H9 (cell line): ENCODE data around the gene ISG20L2. TPM values are rescaled to one million over a fixed set of nuclear protein-coding genes. Genes with fewer than 3 reads are reported as not detected.

Experiments
- DNase-seq: peaks from one replicate; pipeline ENCODE4 v3.0.0-alpha.2; 2017
- H2AFZ ChIP-seq: one replicate; pipeline ENCODE4 v1.6.1; 2013; ENCODE audit warnings: mild to moderate bottlenecking, low read length, control low read depth, moderate library complexity
- H2AK5ac ChIP-seq: 2 replicates; pipeline ENCODE4 v1.6.1; 2013; ENCODE audit warnings: low read length, control low read depth, mixed read lengths; ENCODE audit not compliant: insufficient read length
- H2BK120ac ChIP-seq: one replicate; pipeline ENCODE4 v1.6.1; 2013; ENCODE audit warnings: low read depth, mild to moderate bottlenecking, low read length, control low read depth, inconsistent platforms; ENCODE audit not compliant: poor library complexity, severe bottlenecking
- H2BK12ac ChIP-seq: 2 replicates; pipeline ENCODE4 v1.6.1; 2013; ENCODE audit warnings: low read length, control low read depth, mixed read lengths, low read depth; ENCODE audit not compliant: insufficient read length
- H2BK15ac ChIP-seq: 2 replicates; pipeline ENCODE4 v1.6.1; 2013; ENCODE audit warnings: low read depth, low read length, control low read depth
- H2BK20ac ChIP-seq: one replicate; pipeline ENCODE4 v1.6.1; 2013; ENCODE audit warnings: low read depth, mild to moderate bottlenecking, low read length, control low read depth, inconsistent platforms; ENCODE audit not compliant: poor library complexity, severe bottlenecking
- H2BK5ac ChIP-seq: 2 replicates; pipeline ENCODE4 v1.6.1; 2013; ENCODE audit warnings: low read length, control low read depth, mixed read lengths; ENCODE audit not compliant: insufficient read length
- H3K14ac ChIP-seq: 2 replicates; pipeline ENCODE4 v1.6.1; 2013; ENCODE audit warnings: low read length, control low read depth; ENCODE audit not compliant: insufficient read depth
- H3K18ac ChIP-seq: 2 replicates; pipeline ENCODE4 v1.6.1; 2013; ENCODE audit warnings: low read depth, mild to moderate bottlenecking, mixed read lengths, low read length, control low read depth; ENCODE audit not compliant: insufficient read length
- H3K23ac ChIP-seq: 2 replicates; pipeline ENCODE4 v1.6.1; 2013; ENCODE audit warnings: low read length, control low read depth, mixed read lengths, low read depth; ENCODE audit not compliant: insufficient read length
- H3K23me2 ChIP-seq: 2 replicates; pipeline ENCODE4 v1.6.1; 2013; ENCODE audit warnings: low read depth, mild to moderate bottlenecking, mixed read lengths, low read length, control low read depth; ENCODE audit not compliant: insufficient read length, poor library complexity, severe bottlenecking
- H3K27ac ChIP-seq: 2 replicates; pipeline ENCODE4 v1.5.1; 2013; ENCODE audit warnings: low read length, control low read depth, mixed read lengths, low read depth; ENCODE audit not compliant: insufficient read length
- H3K27me3 ChIP-seq: 2 replicates; pipeline ENCODE4 v1.6.1; 2013; ENCODE audit warnings: low read length, control low read depth, inconsistent platforms; ENCODE audit not compliant: insufficient read depth
- H3K4ac ChIP-seq: 2 replicates; pipeline ENCODE4 v1.6.1; 2013; ENCODE audit warnings: low read depth, mild to moderate bottlenecking, control low read depth, inconsistent platforms, low read length, moderate library complexity
- H3K4me1 ChIP-seq: 2 replicates; pipeline ENCODE4 v1.6.1; 2013; ENCODE audit warnings: low read length, control low read depth, inconsistent platforms; ENCODE audit not compliant: insufficient read depth
- H3K4me2 ChIP-seq: 2 replicates; pipeline ENCODE4 v1.6.1; 2013; ENCODE audit warnings: low read length, control low read depth, mixed read lengths; ENCODE audit not compliant: insufficient read length, insufficient read depth
- H3K56ac ChIP-seq: 2 replicates; pipeline ENCODE4 v1.6.1; 2013; ENCODE audit warnings: low read depth, mild to moderate bottlenecking, mixed read lengths, low read length, control low read depth; ENCODE audit not compliant: insufficient read length
- H3K79me1 ChIP-seq: 2 replicates; pipeline ENCODE4 v1.6.1; 2013; ENCODE audit warnings: low read depth, mild to moderate bottlenecking, moderate library complexity, low read length, control low read depth, inconsistent platforms; ENCODE audit not compliant: insufficient read depth, poor library complexity, severe bottlenecking
- H3K79me2 ChIP-seq: 2 replicates; pipeline ENCODE4 v1.6.1; 2013; ENCODE audit warnings: low read length, control low read depth, inconsistent platforms; ENCODE audit not compliant: insufficient read depth
- H3K9ac ChIP-seq: 2 replicates; pipeline ENCODE4 v1.6.1; 2013; ENCODE audit warnings: low read length, control low read depth, mixed read lengths; ENCODE audit not compliant: insufficient read length; ENCODE audit errors: extremely low read depth
- H3K9me3 ChIP-seq: one replicate; pipeline ENCODE4 v1.6.1; 2013; ENCODE audit warnings: low read depth, low read length, inconsistent platforms; ENCODE audit not compliant: control insufficient read depth
- H3T11ph ChIP-seq: one replicate; pipeline ENCODE4 v1.6.1; 2013; ENCODE audit warnings: mild to moderate bottlenecking, low read length, control low read depth, inconsistent platforms
- H4K20me1 ChIP-seq: one replicate; pipeline ENCODE4 v1.6.1; 2013; ENCODE audit not compliant: control insufficient read depth, insufficient read length, insufficient read depth
- H4K5ac ChIP-seq: 2 replicates; pipeline ENCODE4 v1.6.1; 2013; ENCODE audit warnings: low read depth, mild to moderate bottlenecking, mixed read lengths, low read length, control low read depth; ENCODE audit not compliant: insufficient read length
- H4K8ac ChIP-seq: replicated peaks from 2 replicates; pipeline ENCODE4 v1.6.1; 2013; ENCODE audit warnings: low read length, control low read depth, mixed read lengths, low read depth; ENCODE audit not compliant: insufficient read length
- H4K91ac ChIP-seq: 2 replicates; pipeline ENCODE4 v1.6.1; 2013; ENCODE audit warnings: low read depth, mild to moderate bottlenecking, moderate library complexity, mixed read lengths, low read length, control low read depth; ENCODE audit not compliant: insufficient read length
- H3K27ac Mint-ChIP-seq, 3 experiments: 2 replicates in 2 of 3; 3 replicates in 1 of 3; pipeline ENCODE4 v1.8.0; 2020 to 2021; ENCODE audit warnings: mixed read lengths in 3 of 3, mild to moderate bottlenecking in 1 of 3, moderate library complexity in 1 of 3
- H3K27me3 Mint-ChIP-seq: 2 replicates; pipeline ENCODE4 v1.8.0; 2021; ENCODE audit warnings: low read depth, mild to moderate bottlenecking, moderate library complexity, mixed read lengths
- H3K36me3 Mint-ChIP-seq, 3 experiments: 2 replicates in 2 of 3; 3 replicates in 1 of 3; pipeline ENCODE4 v1.8.0; 2020 to 2021; ENCODE audit warnings: low read depth in 3 of 3, mixed read lengths in 3 of 3; ENCODE audit not compliant: insufficient read depth in 1 of 3
- H3K4me1 Mint-ChIP-seq, 2 experiments: 2 replicates each; pipeline ENCODE4 v1.8.0; 2020; ENCODE audit warnings: mixed read lengths in 2 of 2
- H3K4me3 Mint-ChIP-seq, 2 experiments: 2 replicates in 1 of 2; 3 replicates in 1 of 2; pipeline ENCODE4 v1.8.0; 2020 to 2021; ENCODE audit warnings: mild to moderate bottlenecking in 2 of 2, mixed read lengths in 2 of 2, moderate library complexity in 1 of 2
- H3K9me3 Mint-ChIP-seq, 2 experiments: 2 replicates in 1 of 2; 3 replicates in 1 of 2; pipeline ENCODE4 v1.8.0; 2020; ENCODE audit warnings: mild to moderate bottlenecking in 2 of 2, mixed read lengths in 2 of 2, moderate library complexity in 1 of 2
- whole genome bisulfite sequencing: extraction: QIAGEN DNeasy Blood & Tissue Kit; methylation state at CpG from one replicate; pipeline ENCODE4 v1.1.7; 2013; ENCODE audit warnings: missing lambda C conversion rate, low lambda C conversion rate, mixed read lengths; ENCODE audit not compliant: insufficient read length; ENCODE audit errors: extremely low coverage; 5-methylcytosine and 5-hydroxymethylcytosine counted together
- total RNA-seq: library from RNA; stranded (reverse); gene quantifications from 2 replicates; pipeline ENCODE4 v1.2.1, GENCODE V29; 2021
- TF ChIP-seq, protein P1 (sequence below): fragments of 200-600 bp; sonication (generic); conservative IDR thresholded peaks from 3 replicates; pipeline ENCODE4 v1.8.0; 2021; ENCODE audit warnings: antibody characterized with exemption, mild to moderate bottlenecking

The ISG20L2 gene
- total RNA-seq, 1 experiment from 2014 or later, result 57.6 TPM

DNA sequence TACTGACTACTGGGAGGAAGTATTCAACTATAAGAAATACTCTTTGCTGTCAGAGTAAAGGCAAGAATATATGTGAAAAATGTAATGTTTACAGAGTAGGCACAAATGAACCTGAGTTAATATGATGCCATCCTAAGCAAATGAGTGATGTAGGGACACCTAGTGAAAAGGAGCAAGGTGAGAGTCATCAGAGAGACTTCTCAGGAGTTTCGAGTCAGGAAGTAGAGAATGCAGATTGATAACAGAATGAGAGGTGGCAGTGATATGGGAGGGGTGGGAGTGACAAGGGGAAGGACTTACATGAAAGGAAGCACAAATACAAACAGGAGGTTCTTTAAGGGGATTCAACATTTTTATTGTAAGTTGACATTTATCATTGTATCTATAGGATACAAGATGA, 49.0 kb upstream of the ISG20L2 start:
- Mint-ChIP-seq H3K4me3 (no peak overlapping the region), H3K36me3 (peaks cover 8 to 28% (median 21%) of the 10 kb centered on the region in 3 experiments; a peak in 6 of 7 replicates), H3K27me3 (no peaks in the 10 kb centered on the region), H3K9me3 (no peaks in the 10 kb centered on the region), H3K4me1 (peaks cover 0 to 5% of the 10 kb centered on the region in 2 experiments; a peak in 2 of 4 replicates), H3K27ac (no peak overlapping the region)
- DNase-seq, result no peak
- H3K14ac ChIP-seq, result no peak overlapping the region
- H2AK5ac ChIP-seq, result no peak overlapping the region
- no peak overlapping the region for H3K4me2 ChIP-seq
- H3K9me3 ChIP-seq, result no peaks in the 10 kb centered on the region
- no peak overlapping the region for H3K23ac ChIP-seq
- no peaks in the 10 kb centered on the region for H4K20me1 ChIP-seq
- no peak overlapping the region for H3K4ac ChIP-seq
- no peak overlapping the region for H3T11ph ChIP-seq
- no peaks in the 10 kb centered on the region for H3K27me3 ChIP-seq
- no peak overlapping the region for H3K9ac ChIP-seq
- no peak overlapping the region for H2BK20ac ChIP-seq
- H3K23me2 ChIP-seq, result no peaks in the 10 kb centered on the region
- peaks cover 24% of the 10 kb centered on the region; the same call in 1 of the 2 replicates for H3K79me2 ChIP-seq
- no peak overlapping the region for H2BK12ac ChIP-seq
- no peak overlapping the region for H2AFZ ChIP-seq
- no peaks in the 10 kb centered on the region for H3K4me1 ChIP-seq
- TF ChIP-seq, protein P1, sequence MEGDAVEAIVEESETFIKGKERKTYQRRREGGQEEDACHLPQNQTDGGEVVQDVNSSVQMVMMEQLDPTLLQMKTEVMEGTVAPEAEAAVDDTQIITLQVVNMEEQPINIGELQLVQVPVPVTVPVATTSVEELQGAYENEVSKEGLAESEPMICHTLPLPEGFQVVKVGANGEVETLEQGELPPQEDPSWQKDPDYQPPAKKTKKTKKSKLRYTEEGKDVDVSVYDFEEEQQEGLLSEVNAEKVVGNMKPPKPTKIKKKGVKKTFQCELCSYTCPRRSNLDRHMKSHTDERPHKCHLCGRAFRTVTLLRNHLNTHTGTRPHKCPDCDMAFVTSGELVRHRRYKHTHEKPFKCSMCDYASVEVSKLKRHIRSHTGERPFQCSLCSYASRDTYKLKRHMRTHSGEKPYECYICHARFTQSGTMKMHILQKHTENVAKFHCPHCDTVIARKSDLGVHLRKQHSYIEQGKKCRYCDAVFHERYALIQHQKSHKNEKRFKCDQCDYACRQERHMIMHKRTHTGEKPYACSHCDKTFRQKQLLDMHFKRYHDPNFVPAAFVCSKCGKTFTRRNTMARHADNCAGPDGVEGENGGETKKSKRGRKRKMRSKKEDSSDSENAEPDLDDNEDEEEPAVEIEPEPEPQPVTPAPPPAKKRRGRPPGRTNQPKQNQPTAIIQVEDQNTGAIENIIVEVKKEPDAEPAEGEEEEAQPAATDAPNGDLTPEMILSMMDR, result no peak
- H3K56ac ChIP-seq, result no peak overlapping the region
- H3K27ac ChIP-seq, result no peak overlapping the region
- H2BK15ac ChIP-seq, result no peak overlapping the region
- H3K79me1 ChIP-seq, result peaks cover 19% of the 10 kb centered on the region
- H2BK120ac ChIP-seq, result no peak overlapping the region
- WGBS, result no CpG with 5 or more reads among the region's 1 CpG
- H4K8ac ChIP-seq, result no peak overlapping the region
- H2BK5ac ChIP-seq, result no peak overlapping the region
- no peak overlapping the region for H4K5ac ChIP-seq
- H3K18ac ChIP-seq, result no peak overlapping the region
- H4K91ac ChIP-seq, result no peak overlapping the region
